Measurements from ENCODE around the gene ASB18.

The ASB18 gene

DNA sequence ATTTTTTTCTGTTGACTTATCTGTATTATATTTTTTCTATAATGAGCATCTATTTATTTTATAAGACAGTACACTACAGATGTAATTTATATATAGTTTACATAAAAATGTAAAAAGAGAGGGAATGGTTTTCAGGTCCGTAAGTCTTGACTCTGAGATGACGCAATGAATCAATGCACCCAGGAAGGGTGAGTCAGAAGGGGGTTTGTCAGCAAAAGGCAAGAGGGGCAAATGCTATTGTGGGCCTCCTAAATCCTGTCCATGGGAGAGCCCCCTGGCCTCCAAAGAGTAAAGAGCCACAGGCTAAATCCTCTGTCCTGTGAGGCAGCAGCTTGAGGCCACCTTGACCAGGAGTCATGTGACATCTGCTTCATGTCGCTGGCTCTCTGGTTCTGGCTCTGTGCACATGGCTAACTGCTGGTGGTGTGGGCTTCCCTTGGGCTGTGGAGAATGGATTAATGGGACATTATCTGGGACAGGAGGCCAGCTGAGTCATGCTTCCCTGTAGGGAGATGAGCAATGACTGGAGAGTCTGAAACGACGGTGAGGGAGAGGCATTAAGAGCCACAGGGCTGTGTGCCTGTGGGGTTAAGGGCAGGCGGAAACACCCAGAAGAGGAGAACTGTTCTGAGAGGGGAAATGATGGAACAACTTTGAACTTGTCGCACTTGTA, 22.8 kb upstream of the ASB18 start:
- in situ Hi-C loops (cut with HindIII; ENCODE audit: low sequenced_read_pairs): no loop called here

DNA sequence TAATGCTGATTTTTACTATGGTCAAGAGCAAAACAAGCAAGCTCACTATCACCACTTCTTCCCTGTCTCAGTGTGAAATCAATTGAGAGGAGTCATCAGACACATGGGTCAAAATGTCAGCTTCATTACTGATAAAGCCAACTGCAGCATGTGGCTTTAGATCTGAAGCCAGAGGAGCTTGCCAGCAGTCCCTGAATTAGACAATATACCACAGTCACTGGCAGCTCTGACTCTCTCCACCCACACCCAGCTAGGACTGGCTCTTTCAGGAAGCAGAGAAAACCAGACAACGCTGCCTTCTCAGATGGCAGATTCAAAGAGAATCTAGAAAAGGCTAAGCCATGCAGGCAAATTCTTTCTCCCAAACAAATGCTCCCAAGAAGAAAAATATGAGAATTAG, 20.0 kb upstream of the ASB18 start:
- in situ Hi-C loops (cut with HindIII; ENCODE audit: low sequenced_read_pairs): no loop called here

DNA sequence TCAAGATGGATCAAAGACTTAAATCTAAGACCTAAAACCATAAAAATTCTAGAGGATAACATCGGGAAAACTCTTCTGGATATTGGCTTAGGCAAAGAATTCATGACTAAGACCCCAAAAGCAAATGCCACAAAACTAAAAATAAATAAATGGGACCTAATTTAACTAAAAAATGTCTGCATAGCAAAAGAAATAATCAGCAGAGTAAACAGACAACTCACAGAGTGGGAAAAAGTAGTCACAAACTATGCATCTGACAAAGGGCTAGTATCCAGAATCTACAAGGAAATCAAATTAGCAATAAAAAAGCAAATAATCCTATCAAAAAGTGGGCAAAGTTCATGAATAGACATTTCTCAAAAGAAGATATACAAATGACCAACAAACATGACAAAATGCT, 18.2 kb upstream of the ASB18 start:
- in situ Hi-C loops (cut with HindIII; ENCODE audit: low sequenced_read_pairs): no loop called here

DNA sequence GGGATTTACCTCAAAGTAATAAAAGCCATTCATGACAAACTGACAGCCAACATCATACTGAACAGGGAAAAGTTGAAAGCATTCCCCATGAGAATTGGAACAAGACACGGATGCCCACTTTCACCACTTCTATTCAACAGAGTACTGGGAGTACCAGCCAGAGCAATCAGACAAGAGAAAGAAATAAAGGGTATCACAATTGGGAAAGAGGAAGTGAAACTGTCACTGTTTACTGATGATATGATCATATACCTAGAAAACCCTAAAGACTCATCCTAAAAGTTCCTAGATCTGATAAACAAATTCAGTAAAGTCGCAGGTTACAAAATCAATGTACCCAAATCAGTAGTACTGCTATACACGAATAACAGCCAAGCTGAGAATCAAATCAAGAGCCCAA, 17.2 kb upstream of the ASB18 start:
- in situ Hi-C loops (cut with HindIII; ENCODE audit: low sequenced_read_pairs): no loop called here

DNA sequence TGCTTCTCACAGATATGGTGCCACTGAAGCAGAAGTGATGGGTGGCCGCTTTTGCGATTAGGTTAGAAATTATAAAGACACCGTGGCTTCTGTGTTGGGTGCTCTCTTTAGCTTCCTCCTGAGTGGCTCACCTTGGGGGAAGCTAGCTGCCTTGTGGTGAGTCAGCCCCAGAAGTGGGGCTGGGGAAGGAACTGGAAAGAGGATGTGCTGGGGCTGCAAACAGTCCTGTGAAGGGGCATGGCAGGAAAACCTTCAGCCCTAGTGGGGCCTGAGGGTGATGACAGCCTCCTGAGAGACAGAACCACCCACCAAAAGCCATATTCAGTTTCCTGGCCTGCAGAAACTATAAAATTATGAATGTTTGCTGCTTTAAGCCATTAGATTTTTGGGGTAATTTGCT, 8.9 kb upstream of the ASB18 start:
- in situ Hi-C loops (cut with HindIII; ENCODE audit: low sequenced_read_pairs): no loop called here

DNA sequence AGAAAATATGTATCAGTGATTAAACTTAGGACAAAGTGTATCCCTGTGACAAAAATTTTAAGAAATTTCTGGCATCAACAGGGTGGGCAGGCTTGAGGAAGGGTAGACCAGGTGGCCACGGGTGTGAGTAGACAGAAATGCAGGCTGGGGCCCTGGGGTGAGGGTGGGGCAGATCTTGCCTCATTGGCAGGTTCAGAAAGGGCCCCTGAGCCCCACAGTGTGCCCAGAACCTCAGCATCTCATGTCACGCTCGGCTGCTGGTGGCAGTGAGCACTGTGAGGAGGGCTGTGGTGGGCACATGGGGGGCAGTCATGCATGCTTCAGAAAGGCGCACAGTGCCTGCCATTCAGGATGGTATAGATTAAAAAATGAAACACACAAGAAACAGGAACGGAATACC, 7.6 kb upstream of the ASB18 start:
- in situ Hi-C loops (cut with HindIII; ENCODE audit: low sequenced_read_pairs): no loop called here

DNA sequence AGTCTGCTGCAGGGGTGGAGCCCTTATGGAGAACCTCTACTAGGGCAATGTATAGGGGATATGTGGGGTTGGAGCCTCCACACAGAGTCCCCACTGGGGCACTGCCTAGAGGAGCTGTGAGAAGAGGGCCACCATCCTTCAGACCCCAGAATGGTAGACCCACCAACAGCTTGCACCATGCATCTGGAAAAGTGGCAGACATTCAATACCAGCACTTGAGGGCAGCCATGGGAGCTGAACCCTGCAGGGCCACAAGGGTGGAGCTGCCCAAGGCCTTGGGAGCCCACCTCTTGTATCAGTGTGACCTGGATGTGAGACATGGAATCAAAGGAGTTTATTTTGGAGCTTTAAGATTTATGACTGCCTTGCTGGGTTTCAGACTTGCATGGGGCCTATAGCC, 5.7 kb upstream of the ASB18 start:
- in situ Hi-C loops (cut with HindIII; ENCODE audit: low sequenced_read_pairs): loop anchor here (5.0 kb wide), 1 partner anchor 42 kb away; no protein-coding TSS in a partner anchor

DNA sequence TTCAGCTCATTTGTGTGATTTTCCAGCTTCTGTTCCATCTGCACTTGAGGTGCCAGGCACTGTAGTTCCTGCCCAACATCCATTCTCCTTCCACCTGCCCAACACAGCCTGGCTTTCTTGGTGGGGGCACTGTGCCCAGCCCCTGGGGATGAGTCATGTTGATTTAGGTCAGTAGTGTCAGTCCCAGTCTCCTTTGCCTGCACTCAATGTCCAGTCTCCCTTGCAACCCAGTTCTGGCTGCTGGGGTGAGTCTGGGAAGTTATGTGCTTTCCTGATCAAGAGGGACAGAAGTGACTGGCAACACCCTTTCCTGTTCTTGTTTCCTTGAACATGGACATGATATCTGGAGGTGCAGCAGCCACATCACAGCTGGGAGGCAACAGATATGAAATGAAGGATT, 1.5 kb upstream of the ASB18 start:
- in situ Hi-C loops (cut with HindIII; ENCODE audit: low sequenced_read_pairs): loop anchor here (5.0 kb wide), 1 partner anchor 47 kb away; no protein-coding TSS in a partner anchor

DNA sequence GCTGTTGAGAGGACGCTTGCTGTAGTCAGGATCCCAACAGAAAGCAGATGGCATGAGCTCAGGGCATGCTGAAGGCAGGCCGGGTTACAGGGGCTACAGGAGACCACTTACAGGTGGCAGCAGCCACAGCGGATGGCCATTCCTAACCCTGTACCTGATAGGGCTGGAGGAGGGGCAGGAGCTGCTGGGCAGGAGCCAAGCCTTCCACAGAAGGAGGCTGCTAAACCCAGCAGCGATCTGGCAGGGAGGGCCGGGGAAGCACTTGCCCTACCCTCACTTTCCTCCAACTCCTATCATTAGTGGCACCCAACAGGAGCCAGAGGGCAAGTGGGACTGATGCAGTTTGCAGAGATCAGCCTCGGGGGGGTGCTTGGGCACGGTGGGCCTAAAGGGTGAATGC, 2.0 kb downstream of the ASB18 start:
- in situ Hi-C loops (cut with HindIII; ENCODE audit: low sequenced_read_pairs): no loop called here

DNA sequence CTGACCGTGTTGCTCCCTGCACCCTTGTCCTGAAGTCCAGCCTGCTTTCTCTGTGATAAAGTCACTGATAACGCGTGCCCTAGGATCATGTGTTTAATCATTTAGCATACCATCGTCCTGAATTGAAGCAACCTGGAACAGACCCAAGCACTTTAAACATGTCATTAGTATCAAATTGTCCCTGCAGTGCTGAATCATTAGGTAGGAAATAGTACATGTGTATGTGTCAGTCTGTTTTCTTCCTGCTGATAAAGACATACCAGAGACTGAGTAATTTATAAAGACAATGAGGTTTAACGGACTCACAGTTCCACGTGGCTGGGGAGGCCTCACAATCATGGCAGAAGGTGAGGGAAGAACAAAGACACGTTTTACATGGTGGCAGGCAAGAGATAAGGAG, 2.8 kb downstream of the ASB18 start:
- in situ Hi-C loops (cut with HindIII; ENCODE audit: low sequenced_read_pairs): no loop called here

DNA sequence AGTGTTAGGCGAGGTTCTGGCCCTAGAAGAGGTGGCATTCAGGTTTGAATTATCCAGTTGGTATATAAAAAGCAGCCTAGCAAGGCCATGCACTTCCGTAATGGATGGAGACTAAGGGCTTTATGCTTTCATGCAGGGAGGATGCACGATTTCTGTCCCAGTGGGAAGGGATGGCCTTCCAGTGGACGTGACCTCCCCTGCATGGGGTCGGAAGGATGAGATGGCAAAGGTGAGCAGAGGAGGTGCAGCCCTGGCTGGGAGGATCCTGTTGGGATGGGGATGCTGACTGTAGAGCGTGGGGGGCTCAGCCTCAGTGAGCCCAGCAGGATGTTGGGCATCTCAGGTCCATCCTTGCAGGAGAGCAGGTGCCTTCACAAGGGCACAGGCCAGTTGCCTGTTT, 4.8 kb downstream of the ASB18 start:
- in situ Hi-C loops (cut with HindIII; ENCODE audit: low sequenced_read_pairs): no loop called here

DNA sequence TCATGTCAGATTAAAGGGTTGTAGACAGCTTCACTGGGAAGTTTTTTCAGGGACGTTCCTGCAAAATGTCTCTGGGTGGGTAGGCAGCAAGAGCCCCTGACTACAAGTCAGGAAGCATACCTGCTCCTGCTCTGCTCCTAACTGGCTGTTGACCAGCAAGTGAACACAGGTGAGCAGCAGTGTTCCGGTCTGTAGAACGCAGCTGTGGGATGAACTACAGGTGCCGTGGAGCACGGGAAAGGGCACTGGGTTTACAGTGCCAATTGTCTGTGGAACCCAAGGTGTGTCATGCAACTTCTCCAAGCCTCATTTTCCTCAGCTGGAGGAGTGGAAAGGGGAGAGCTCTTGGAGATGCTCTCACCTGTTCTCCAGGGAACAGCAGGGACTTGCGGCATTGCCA, 6.6 kb downstream of the ASB18 start:
- in situ Hi-C loops (cut with HindIII; ENCODE audit: low sequenced_read_pairs): no loop called here

DNA sequence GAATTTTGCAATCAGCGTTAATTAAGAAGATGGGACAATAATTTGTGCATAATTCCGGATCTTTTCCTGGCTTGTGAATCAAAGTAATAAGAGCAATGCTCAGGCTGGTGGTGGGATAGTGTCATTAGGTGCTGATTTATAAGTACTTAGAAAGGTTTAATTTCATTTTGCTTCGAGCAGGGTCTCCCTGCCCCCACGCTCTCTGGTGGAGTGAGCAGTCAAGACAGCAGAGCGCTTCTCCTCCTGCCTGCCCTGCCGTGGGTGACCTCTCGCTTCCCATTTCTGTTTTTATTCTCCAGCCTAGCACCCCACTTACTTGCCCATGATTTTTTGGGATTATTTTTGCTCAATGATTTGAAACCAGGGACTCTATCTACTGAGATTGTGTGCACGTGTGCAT, 7.1 kb downstream of the ASB18 start:
- in situ Hi-C loops (cut with HindIII; ENCODE audit: low sequenced_read_pairs): no loop called here

DNA sequence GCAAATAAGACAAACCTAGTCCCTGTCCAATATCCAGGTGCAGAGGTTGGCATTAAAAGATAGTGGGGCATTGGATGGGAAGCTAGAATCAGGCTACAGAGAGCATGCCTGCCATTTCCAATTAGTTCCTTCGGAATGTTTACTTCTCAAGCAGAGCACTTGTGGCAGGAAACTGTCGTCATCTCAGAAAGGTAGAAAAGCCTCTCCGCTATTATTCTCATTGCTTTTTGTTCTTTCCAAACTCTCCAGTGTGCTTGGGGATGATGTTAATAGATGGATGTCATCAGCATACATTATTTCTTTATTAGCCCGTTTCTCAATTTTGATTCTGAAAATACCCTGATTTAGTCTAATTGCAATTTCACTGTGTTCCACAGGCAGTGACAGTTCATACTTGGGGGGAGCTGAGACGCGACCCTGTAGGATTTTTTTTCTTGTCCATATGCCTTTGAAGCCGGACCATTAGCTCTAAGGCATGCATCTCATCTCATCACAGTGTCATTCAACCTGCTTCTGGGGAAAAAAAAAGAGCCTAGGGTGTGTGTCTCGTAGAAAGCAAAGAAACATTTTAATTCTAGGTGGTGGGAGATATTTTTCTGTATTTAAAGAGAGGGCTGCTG, 7.7 kb downstream of the ASB18 start:
- in situ Hi-C loops (cut with HindIII; ENCODE audit: low sequenced_read_pairs): no loop called here

DNA sequence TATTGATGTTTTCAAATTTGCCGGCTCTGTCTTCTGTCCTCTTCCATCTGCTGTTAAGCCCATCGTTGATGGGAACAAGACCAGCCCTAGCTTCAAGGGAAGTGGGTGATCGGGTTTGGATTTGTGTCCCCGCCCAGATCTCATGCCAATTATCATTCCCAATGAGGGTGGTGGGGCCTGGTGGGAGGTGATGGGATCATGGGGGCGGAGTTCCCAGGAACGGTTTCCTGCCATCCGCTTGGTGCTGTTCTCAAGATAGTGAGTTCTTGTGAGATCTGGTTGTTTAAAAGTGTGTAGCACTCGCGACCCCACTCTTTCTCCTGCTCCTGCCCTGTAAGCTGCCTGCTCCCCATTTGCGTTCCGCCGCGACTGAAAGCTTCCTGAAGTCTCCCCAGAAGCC, 9.5 kb downstream of the ASB18 start:
- in situ Hi-C loops (cut with HindIII; ENCODE audit: low sequenced_read_pairs): no loop called here

DNA sequence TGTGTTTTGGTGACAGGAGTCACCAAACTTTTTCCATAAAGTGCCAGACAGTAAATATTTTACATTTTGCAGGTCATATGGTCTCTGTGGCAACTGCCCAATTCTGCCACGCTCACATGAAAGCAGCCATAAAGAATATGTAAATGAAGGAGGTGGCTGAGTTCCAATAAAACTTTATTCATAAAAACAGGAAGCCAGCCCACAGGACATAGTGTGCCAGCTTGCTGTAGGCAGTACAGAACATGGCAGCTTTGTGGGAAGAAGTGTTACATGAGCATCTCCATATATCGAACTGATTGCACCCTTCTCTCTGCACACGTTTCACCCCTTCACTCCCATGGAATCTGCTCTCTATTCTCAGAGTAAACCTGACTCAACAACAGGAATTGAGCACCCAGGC, 10.2 kb downstream of the ASB18 start:
- in situ Hi-C loops (cut with HindIII; ENCODE audit: low sequenced_read_pairs): no loop called here

DNA sequence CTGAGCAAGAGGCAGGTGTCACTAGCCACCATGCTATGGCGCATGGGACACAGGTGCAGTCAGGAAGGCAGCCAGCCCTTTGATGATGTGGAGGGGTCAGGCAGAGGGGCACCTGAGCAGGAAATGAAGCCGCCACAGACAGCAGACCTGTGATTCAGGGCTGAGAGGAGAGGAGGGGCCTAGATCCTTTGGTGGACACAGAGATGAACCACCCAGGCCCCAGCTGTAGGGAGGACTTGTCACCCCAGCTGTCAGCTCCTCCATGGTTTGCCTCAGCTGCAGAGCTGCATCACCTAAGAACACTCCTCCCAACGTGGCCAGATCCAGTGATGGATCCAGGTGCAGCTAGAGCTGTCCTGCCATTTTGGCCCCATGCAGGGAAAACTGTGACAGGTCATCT, 11.6 kb downstream of the ASB18 start:
- in situ Hi-C loops (cut with HindIII; ENCODE audit: low sequenced_read_pairs): no loop called here

DNA sequence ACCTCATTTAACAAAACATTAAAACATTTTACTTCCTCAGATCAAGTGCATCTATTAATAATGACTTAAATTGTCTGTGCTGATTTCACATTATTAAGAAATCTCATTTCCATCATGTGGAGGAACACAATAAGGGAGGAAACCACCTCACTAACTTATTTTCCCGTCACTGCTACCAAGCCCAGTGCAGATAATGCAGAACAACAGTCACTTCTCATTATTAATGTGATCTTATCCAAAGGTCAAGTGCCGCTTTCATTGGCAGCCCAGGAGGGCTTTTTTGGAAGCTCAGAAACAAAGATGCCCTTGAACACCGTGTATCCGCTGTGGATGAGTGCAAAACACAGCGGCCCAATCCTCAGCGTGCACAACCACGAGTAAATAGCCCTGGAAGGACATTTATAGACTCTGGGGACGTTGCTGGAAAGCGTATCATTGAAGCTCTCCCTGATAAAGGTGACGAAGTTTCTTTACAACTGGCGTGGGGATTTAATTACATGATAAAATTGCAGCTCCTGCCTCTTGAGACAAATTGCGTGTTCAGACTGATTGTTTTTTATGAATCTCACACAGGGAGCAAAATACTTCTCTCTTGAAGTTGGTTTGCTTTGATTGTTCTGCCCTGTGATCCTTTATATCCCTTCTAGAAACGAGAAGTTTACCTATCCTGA, 13.2 kb downstream of the ASB18 start:
- in situ Hi-C loops (cut with HindIII; ENCODE audit: low sequenced_read_pairs): no loop called here

DNA sequence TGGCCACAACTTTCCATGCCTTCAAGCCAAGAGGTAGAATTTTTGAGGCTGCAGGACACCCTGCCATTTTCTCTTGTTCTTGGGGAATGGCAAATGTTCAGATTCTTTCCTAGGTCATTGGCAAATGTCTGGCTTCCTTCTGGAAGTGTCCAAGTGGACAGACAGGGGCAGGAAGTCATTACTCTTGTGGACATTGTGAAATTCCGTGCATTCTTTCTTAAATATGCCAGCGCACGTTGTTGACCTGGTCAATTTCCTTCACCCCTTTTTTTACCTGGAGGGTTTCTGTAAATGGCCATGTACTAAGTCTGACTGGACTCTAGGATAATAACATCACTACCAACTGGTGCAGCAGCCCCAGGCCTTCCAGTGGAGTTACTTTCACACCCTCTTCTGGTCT, 13.9 kb downstream of the ASB18 start:
- in situ Hi-C loops (cut with HindIII; ENCODE audit: low sequenced_read_pairs): no loop called here

DNA sequence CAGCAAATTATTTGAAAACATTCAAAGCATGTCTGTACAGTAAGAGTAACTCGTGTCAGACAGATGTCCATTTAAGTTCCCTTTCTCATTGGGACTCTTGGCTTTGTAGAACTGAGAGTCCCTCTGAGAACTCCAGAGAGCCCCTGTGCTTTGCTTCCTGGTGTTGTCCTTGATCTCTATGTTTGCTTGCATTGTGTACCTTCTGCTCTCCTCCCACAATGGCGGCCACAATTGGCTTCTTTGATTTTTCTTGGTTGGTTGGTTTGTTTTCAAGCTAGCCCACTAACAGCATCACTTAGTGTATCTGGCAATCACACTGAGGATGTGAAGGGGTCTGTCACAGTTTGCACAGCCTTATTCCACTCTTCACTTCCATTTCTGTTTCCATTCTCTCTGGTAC, 15.1 kb downstream of the ASB18 start:
- in situ Hi-C loops (cut with HindIII; ENCODE audit: low sequenced_read_pairs): no loop called here

DNA sequence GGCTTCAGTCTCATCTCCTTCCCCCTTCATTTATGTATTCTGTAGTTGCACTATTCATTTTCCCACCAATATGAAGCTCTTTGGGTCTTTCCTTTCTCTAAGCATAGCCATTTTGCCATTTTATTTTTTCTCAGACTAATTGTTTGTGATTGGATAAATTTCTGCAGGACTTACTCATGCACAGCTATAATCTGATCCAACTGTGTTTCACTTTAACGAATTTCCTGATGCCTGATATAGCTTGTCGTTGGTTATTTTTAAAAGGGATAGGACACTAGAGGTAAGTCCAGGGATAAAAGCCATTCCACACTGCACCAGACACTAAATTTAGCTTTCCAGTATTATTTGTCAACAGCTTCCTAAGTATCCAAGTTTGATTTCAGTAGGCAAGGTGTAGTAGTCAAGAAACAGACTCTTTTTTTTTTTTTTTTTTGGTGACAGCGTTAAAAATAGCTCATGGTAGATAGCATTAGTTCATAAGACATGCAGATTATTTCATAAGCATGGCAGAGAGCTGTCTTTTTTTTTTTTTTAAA, 17.4 kb downstream of the ASB18 start:
- in situ Hi-C loops (cut with HindIII; ENCODE audit: low sequenced_read_pairs): no loop called here

DNA sequence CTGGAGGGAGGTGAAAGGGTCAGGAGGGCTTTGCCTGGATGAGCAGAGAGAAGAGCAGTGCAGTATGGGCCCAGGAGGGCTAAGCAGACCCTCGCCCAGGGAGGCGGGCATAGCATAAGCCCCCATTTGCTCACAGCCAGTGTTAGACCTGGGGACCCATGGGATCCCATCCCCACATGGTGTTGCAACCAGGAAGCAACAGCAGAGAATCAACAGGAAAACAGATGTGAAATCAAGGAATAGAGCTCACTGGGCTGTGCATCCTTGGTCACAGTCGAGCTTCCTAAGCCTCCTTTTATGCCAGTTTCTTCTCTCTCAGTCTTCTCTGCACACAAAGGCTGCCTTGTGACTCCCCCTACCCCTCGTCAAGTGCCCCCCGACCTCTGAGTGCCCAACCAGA, 19.9 kb downstream of the ASB18 start:
- in situ Hi-C loops (cut with HindIII; ENCODE audit: low sequenced_read_pairs): no loop called here

All from endothelial cell of hepatic sinusoid (primary cell).